IMR-90 (cell line): ENCODE results near the gene NDEL1. TPM values are rescaled to one million over a fixed set of nuclear protein-coding genes. Genes with fewer than 3 reads are reported as not detected.

Experiments used
- ATAC-seq: fragments of 200-7000 bp; cut with Tn5 transposase; 2 replicates; pipeline ENCODE4 v1.9.1; 2020; ENCODE audit warnings: low read depth, mild to moderate bottlenecking, moderate library complexity
- BruUV-seq: library from RNA; stranded (reverse); fragments of 400-500 nt; replicated peaks from 2 replicates; lab custom pipeline; 2021; lab: Mats Ljungman, UMichigan
- CTCF ChIA-PET: fragments of 300-600 bp; formaldehyde crosslinking; extraction: SDS; loops from one replicate; lab custom pipeline; 2021; ENCODE audit warnings: antibody characterized with exemption; lab: Yijun Ruan, JAX
- POLR2A ChIA-PET: fragments of 300-600 bp; sonication (Branson Sonifier 250); formaldehyde crosslinking; loops from one replicate; lab custom pipeline; 2022; ENCODE audit warnings: antibody characterized with exemption; ENCODE audit not compliant: unreplicated experiment; lab: Charles Lee
- DNase-seq: peaks from one replicate; pipeline ENCODE4 v3.0.0; 2013
- H2AFZ ChIP-seq: replicated peaks from 2 replicates; pipeline ENCODE3; 2013; ENCODE audit warnings: low read length, mild to moderate bottlenecking; ENCODE audit not compliant: poor library complexity
- H2AK5ac ChIP-seq: 2 replicates; pipeline ENCODE4 v1.6.1; 2013; ENCODE audit warnings: low read depth, low read length, inconsistent platforms
- H2AK9ac ChIP-seq: replicated peaks from 2 replicates; pipeline ENCODE3; 2013; ENCODE audit warnings: mild to moderate bottlenecking, low read depth, low read length, moderate library complexity; ENCODE audit not compliant: poor library complexity
- H2BK120ac ChIP-seq: 2 replicates; pipeline ENCODE4 v1.6.1; 2013; ENCODE audit warnings: low read depth, low read length, inconsistent platforms
- H2BK15ac ChIP-seq: 3 replicates; pipeline ENCODE4 v1.6.1; 2013; ENCODE audit warnings: low read depth, low read length, inconsistent platforms
- H2BK20ac ChIP-seq: 2 replicates; pipeline ENCODE4 v1.6.1; 2013; ENCODE audit warnings: low read depth, mild to moderate bottlenecking, inconsistent platforms, low read length, moderate library complexity
- H2BK5ac ChIP-seq: 2 replicates; pipeline ENCODE4 v1.6.1; 2013; ENCODE audit warnings: mild to moderate bottlenecking, low read depth, low read length, inconsistent platforms; ENCODE audit not compliant: poor library complexity, severe bottlenecking
- H3K14ac ChIP-seq: replicated peaks from 2 replicates; pipeline ENCODE4 v1.6.1; 2013; ENCODE audit warnings: low read depth, low read length, inconsistent platforms
- H3K18ac ChIP-seq: 2 replicates; pipeline ENCODE4 v1.6.1; 2013; ENCODE audit warnings: low read depth, low read length, control low read depth
- H3K23ac ChIP-seq: 2 replicates; pipeline ENCODE4 v1.6.1; 2013; ENCODE audit warnings: low read depth, low read length, inconsistent platforms
- H3K27ac ChIP-seq: 2 replicates; pipeline ENCODE4 v1.5.1; 2013; ENCODE audit warnings: mild to moderate bottlenecking, control low read depth, low read length; ENCODE audit not compliant: insufficient read depth
- H3K27me3 ChIP-seq: 2 replicates; pipeline ENCODE4 v1.6.1; 2013; ENCODE audit warnings: low read length; ENCODE audit not compliant: control insufficient read depth, insufficient read depth
- H3K36me3 ChIP-seq: 2 replicates; pipeline ENCODE4 v1.6.1; 2013; ENCODE audit warnings: low read length, mixed read lengths; ENCODE audit not compliant: control insufficient read depth, insufficient read depth
- H3K4ac ChIP-seq: 2 replicates; pipeline ENCODE4 v1.6.1; 2013; ENCODE audit warnings: low read depth, low read length, inconsistent platforms
- H3K4me1 ChIP-seq: 2 replicates; pipeline ENCODE4 v1.6.1; 2013; ENCODE audit warnings: low read length, mixed read lengths; ENCODE audit not compliant: control insufficient read depth, insufficient read depth
- H3K4me2 ChIP-seq: 2 replicates; pipeline ENCODE4 v1.6.1; 2013; ENCODE audit warnings: low read depth, mild to moderate bottlenecking, control low read depth, low read length, moderate library complexity
- H3K4me3 ChIP-seq: 2 replicates; pipeline ENCODE4 v1.5.1; 2013; ENCODE audit warnings: low read depth, mild to moderate bottlenecking, control low read depth, low read length, moderate library complexity; ENCODE audit not compliant: insufficient read depth
- H3K56ac ChIP-seq: 2 replicates; pipeline ENCODE4 v1.6.1; 2013; ENCODE audit warnings: low read length, inconsistent platforms; ENCODE audit not compliant: insufficient read depth; ENCODE audit errors: extremely low read depth
- H3K79me1 ChIP-seq, 2 experiments: 2 replicates each; pipeline ENCODE4 v1.6.1; 2013; ENCODE audit warnings: low read length in 2 of 2, inconsistent platforms in 1 of 2, low read depth in 1 of 2
- H3K9ac ChIP-seq: 2 replicates; pipeline ENCODE4 v1.6.1; 2013; ENCODE audit warnings: low read depth, low read length, control low read depth
- H3K9me1 ChIP-seq: 2 replicates; pipeline ENCODE4 v1.6.1; 2013; ENCODE audit warnings: low read length, inconsistent platforms; ENCODE audit not compliant: insufficient read depth
- H3K9me3 ChIP-seq: 2 replicates; pipeline ENCODE4 v1.6.1; 2013; ENCODE audit warnings: low read length; ENCODE audit not compliant: control insufficient read depth, insufficient read depth
- H4K20me1 ChIP-seq: 2 replicates; pipeline ENCODE4 v1.6.1; 2013; ENCODE audit warnings: low read length, inconsistent platforms; ENCODE audit not compliant: insufficient read depth
- H4K5ac ChIP-seq: 2 replicates; pipeline ENCODE4 v1.6.1; 2013; ENCODE audit warnings: mild to moderate bottlenecking, low read depth, low read length, control low read depth
- H4K8ac ChIP-seq, 2 experiments: 2 replicates each; pipeline ENCODE4 v1.6.1; 2013; ENCODE audit warnings: low read depth in 2 of 2, low read length in 2 of 2, control low read depth in 1 of 2, inconsistent platforms in 1 of 2
- H4K91ac ChIP-seq: 2 replicates; pipeline ENCODE4 v1.6.1; 2013; ENCODE audit warnings: low read depth, low read length, inconsistent platforms; ENCODE audit not compliant: insufficient read depth
- MAZ ChIP-seq: IDR thresholded peaks from 2 replicates; pipeline ENCODE4 v1.6.1; 2012; ENCODE audit warnings: low read depth, mild to moderate bottlenecking, low read length, improper control_type of control experiment, moderate library complexity, borderline replicate concordance
- POLR2A ChIP-seq: IDR thresholded peaks from 2 replicates; pipeline ENCODE4 v1.6.1; 2012; ENCODE audit warnings: mild to moderate bottlenecking, low read depth, low read length
- RAD21 ChIP-seq: IDR thresholded peaks from 2 replicates; pipeline ENCODE4 v1.6.1; 2012; ENCODE audit warnings: low read length, improper control_type of control experiment
- RFX5 ChIP-seq: IDR thresholded peaks from 2 replicates; pipeline ENCODE4 v1.8.0; 2012; ENCODE audit warnings: low read depth, mild to moderate bottlenecking, low read length, moderate library complexity
- SMC3 ChIP-seq: fragments of 150-350 bp; IDR thresholded peaks from 2 replicates; pipeline ENCODE4 v1.6.1; 2016; ENCODE audit warnings: low read depth, mild to moderate bottlenecking, antibody characterized with exemption, low read length, moderate library complexity
- WGBS, 2 experiments: methylation state at CpG; one replicate each; pipeline versions ENCODE4 v1.1.5 to v1.1.7; 2013; ENCODE audit warnings: missing lambda C conversion rate in 2 of 2; ENCODE audit not compliant: insufficient read length in 1 of 2; ENCODE audit errors: extremely low coverage in 2 of 2; 5-methylcytosine and 5-hydroxymethylcytosine counted together
- dilution Hi-C: fragments of 300-500 bp; cut with HindIII; formaldehyde crosslinking; loops from one replicate; pipeline ENCODE4 v1.14.3; 2018; ENCODE audit warnings: low sequenced_read_pairs; ENCODE audit not compliant: unreplicated experiment
- in situ Hi-C: fragments of 300-500 bp; cut with MboI; formaldehyde crosslinking; loops from 3 replicates; pipeline ENCODE4 v1.14.3; 2019; ENCODE audit warnings: low sequenced_read_pairs, inconsistent platforms, mixed read lengths
- intact Hi-C: fragments of 100-400 bp; cut with micrococcal nuclease; formaldehyde crosslinking; loops from 2 replicates; pipeline ENCODE4 v1.10.0; 2022
- polyA plus RNA-seq, 3 experiments: library from polyadenylated mRNA; depleted of rRNA; stranded (reverse); fragments of >200 nt; gene quantifications; 2 replicates each; pipeline ENCODE4 v1.2.3, GENCODE V29; 2012; ENCODE audit warnings: low replicate concordance in 1 of 3
- total RNA-seq: library from RNA; depleted of rRNA; stranded (reverse); fragments of >200 nt; gene quantifications from 2 replicates; pipeline ENCODE4 v1.2.3, GENCODE V29; 2012

The NDEL1 gene
- total and polyA plus RNA-seq, 2 of the 4 experiments (the other 2 are of a cell fraction) = 28.9 to 95.6 TPM

GRCh38 chr17:8451933-8452614 is 16.4 kb downstream of the NDEL1 start:
- no peaks in the 10 kb centered on the region for H3K4me1 ChIP-seq
- H3K4me3 ChIP-seq = no peak overlapping the region
- WGBS, 2 experiments = 93% methylated on average over 3 of the region's 8 CpGs; no CpG with 5 or more reads in 1 of the 2 experiments
- ChIA-PET POLR2A (no interaction called here), CTCF (no interaction called here)
- no peak overlapping the region for H3K56ac ChIP-seq
- no peak overlapping the region for H3K18ac ChIP-seq
- no peak overlapping the region for H2BK15ac ChIP-seq
- H4K5ac ChIP-seq = no peak overlapping the region
- intact Hi-C loops = no loop called here
- DNase-seq (no peak), ATAC-seq (no peak)
- H4K20me1 ChIP-seq = peaks cover 3% of the 10 kb centered on the region; the same call in 1 of the 2 replicates
- H3K79me1 ChIP-seq = peaks cover 34 to 41% of the 10 kb centered on the region in 2 experiments
- H3K23ac ChIP-seq = no peak overlapping the region
- H3K14ac ChIP-seq = no peak overlapping the region
- H3K36me3 ChIP-seq = peaks cover 44% of the 10 kb centered on the region
- H2BK5ac ChIP-seq = no peak overlapping the region
- H4K91ac ChIP-seq = no peak overlapping the region
- H2AK9ac ChIP-seq = no peak overlapping the region
- H3K9ac ChIP-seq = no peak overlapping the region
- no peak overlapping the region for H3K4ac ChIP-seq
- H2AFZ ChIP-seq = no peak overlapping the region
- no peaks in the 10 kb centered on the region for H3K9me1 ChIP-seq
- H2AK5ac ChIP-seq = no peak overlapping the region
- H3K9me3 ChIP-seq = no peaks in the 10 kb centered on the region
- H2BK120ac ChIP-seq = no peak overlapping the region
- H2BK20ac ChIP-seq = no peak overlapping the region
- no TSS peak for BruUV-seq
- no peak for TF ChIP-seq POLR2A
- no peak for TF ChIP-seq MAZ
- no peak for TF ChIP-seq SMC3
- TF ChIP-seq RFX5 = no peak
- TF ChIP-seq RAD21 = no peak
- dilution Hi-C loops = no loop called here
- no peak overlapping the region for H3K27ac ChIP-seq
- no peak overlapping the region for H4K8ac ChIP-seq
- in situ Hi-C loops = no loop called here
- no peaks in the 10 kb centered on the region for H3K27me3 ChIP-seq
- H3K4me2 ChIP-seq = no peak overlapping the region
